Vein endothelial cell (primary cell): ENCODE data around the gene PTN. TPM values are rescaled to one million over a fixed set of nuclear protein-coding genes. Genes with fewer than 3 reads are reported as not detected.

ENCODE experiments used
- small RNA-seq: library from RNA; depleted of rRNA; stranded (forward); fragments of <200 nt; gene quantifications from one replicate; pipeline ENCODE3, GENCODE V24; 2012
- total RNA-seq: library from RNA; depleted of rRNA; stranded (reverse); fragments of >200 nt; gene quantifications from 2 replicates; pipeline ENCODE4 v1.2.3, GENCODE V29; 2012

Gene PTN
- not detected in 2 replicates for total RNA-seq

GRCh38 chr7:137343281-137343841, at the start of gene PTN:
Gene PTN, minus strand, starts transcription at chr7:137343733. Its CDS starts 88,760 bp downstream, at chr7:137254973.

Small RNAs within 50 kb of the gene (small RNA-seq; reads per million reads assigned to genes)
- not detected for gene RF00136
